Endothelial cell of umbilical vein (primary cell): Measurements from ENCODE around the gene SMIM14. TPM values are rescaled to one million over a fixed set of nuclear protein-coding genes. Genes with fewer than 3 reads are reported as not detected.

Experiments
- BruUV-seq: library from RNA; stranded (reverse); fragments of 400-500 nt; replicated peaks from 2 replicates; lab custom pipeline; 2021; lab: Mats Ljungman, UMichigan
- CTCF ChIA-PET: fragments of 300-600, 350-600 bp; sonication (Branson Sonifier 250); formaldehyde crosslinking; loops from one replicate; lab custom pipeline; 2021; ENCODE audit warnings: antibody characterized with exemption, inconsistent platforms; lab: Charles Lee
- POLR2A ChIA-PET: fragments of 300-600, 350-600 bp; sonication (Branson Sonifier 250); formaldehyde crosslinking; loops from one replicate; lab custom pipeline; 2021; ENCODE audit warnings: antibody characterized with exemption, inconsistent platforms; lab: Charles Lee
- DNase-seq: peaks from one replicate; pipeline ENCODE4 v3.0.0-alpha.2; 2011; ENCODE audit warnings: low read depth, low spot score
- FAIRE-seq: peaks from 2 replicates; lab custom pipeline; 2011; peaks lifted over from hg19 to GRCh38; lab: Jason Lieb, UNC
- H2AFZ ChIP-seq: 2 replicates; pipeline ENCODE4 v1.6.0; 2012; ENCODE audit warnings: low read depth, low read length, control low read depth, inconsistent platforms
- H3K27ac ChIP-seq: 2 replicates; pipeline ENCODE4 v1.5.1; 2011; ENCODE audit warnings: low read depth, mild to moderate bottlenecking, control low read depth, low read length, moderate library complexity; ENCODE audit not compliant: insufficient read depth
- H3K27me3 ChIP-seq, 2 experiments: 2 replicates each; pipeline versions ENCODE4 v1.6.0 to v1.6.1; 2011; ENCODE audit warnings: low read length in 2 of 2, mixed read lengths in 1 of 2; ENCODE audit not compliant: control insufficient read depth in 2 of 2, insufficient read depth in 2 of 2
- H3K36me3 ChIP-seq, 2 experiments: 2 replicates in 1 of 2; 3 replicates in 1 of 2; pipeline ENCODE4 v1.5.1; 2011; ENCODE audit warnings: low read length in 2 of 2, mild to moderate bottlenecking in 1 of 2, moderate library complexity in 1 of 2; ENCODE audit not compliant: control insufficient read depth in 2 of 2, insufficient read depth in 2 of 2; ENCODE audit errors: extremely low read depth in 1 of 2
- H3K4me1 ChIP-seq: 3 replicates; pipeline ENCODE4 v1.5.1; 2011; ENCODE audit warnings: mild to moderate bottlenecking, low read length; ENCODE audit not compliant: control insufficient read depth, insufficient read depth; ENCODE audit errors: extremely low read depth
- H3K4me2 ChIP-seq: 2 replicates; pipeline ENCODE4 v1.6.1; 2011; ENCODE audit warnings: low read length, control low read depth, mixed read lengths; ENCODE audit not compliant: insufficient read depth
- H3K4me3 ChIP-seq, 3 experiments: fragments of 200-600 bp in 1 of 3; sonication (generic), shearing (Covaris generic) in 1 of 3; replicated peaks in 1 of 3; 2 replicates each; pipeline ENCODE4 v1.5.1; 2011 to 2016; ENCODE audit warnings: control low read depth in 3 of 3, low read length in 3 of 3, mild to moderate bottlenecking in 2 of 3, inconsistent platforms in 1 of 3, low read depth in 1 of 3, moderate library complexity in 1 of 3; ENCODE audit not compliant: insufficient read depth in 1 of 3
- H3K79me2 ChIP-seq: 2 replicates; pipeline ENCODE4 v1.6.0; 2012; ENCODE audit warnings: low read length, inconsistent platforms; ENCODE audit not compliant: control insufficient read depth, insufficient read depth
- H3K9ac ChIP-seq: replicated peaks from 2 replicates; pipeline ENCODE3; 2011; ENCODE audit warnings: low read length, control low read depth; ENCODE audit not compliant: insufficient read depth; ENCODE audit errors: extremely low read depth
- H3K9me1 ChIP-seq: replicated peaks from 3 replicates; pipeline ENCODE4 v1.6.0; 2011; ENCODE audit warnings: mild to moderate bottlenecking, low read length; ENCODE audit not compliant: control insufficient read depth, insufficient read depth; ENCODE audit errors: extremely low read depth
- H3K9me3 ChIP-seq: replicated peaks from 2 replicates; pipeline ENCODE4 v1.5.1; 2012; ENCODE audit warnings: low read length, inconsistent platforms; ENCODE audit not compliant: control insufficient read depth, insufficient read depth
- H4K20me1 ChIP-seq: replicated peaks from 2 replicates; pipeline ENCODE3; 2011; ENCODE audit warnings: mild to moderate bottlenecking, low read length; ENCODE audit not compliant: control insufficient read depth, insufficient read depth; ENCODE audit errors: extremely low read depth
- CTCF ChIP-seq, 2 donors: IDR thresholded peaks; 1 replicate in 1 of 2; 2 replicates in 1 of 2; pipeline ENCODE4 v1.5.1; 2011; ENCODE audit warnings: low read length in 2 of 2, mild to moderate bottlenecking in 2 of 2, moderate library complexity in 2 of 2, control low read depth in 1 of 2, inconsistent platforms in 1 of 2, low read depth in 1 of 2; ENCODE audit not compliant: insufficient read depth in 1 of 2; ENCODE audit errors: extremely low read depth in 1 of 2
- EZH2 ChIP-seq: IDR thresholded peaks from 2 replicates; pipeline ENCODE4 v1.6.1; 2012; ENCODE audit warnings: borderline replicate concordance, low read depth, mild to moderate bottlenecking, moderate library complexity, low read length, inconsistent platforms; ENCODE audit not compliant: severe bottlenecking
- FOS ChIP-seq: IDR thresholded peaks from 2 replicates; pipeline ENCODE4 v1.6.1; 2011; ENCODE audit warnings: mild to moderate bottlenecking, low read length, moderate library complexity, borderline replicate concordance; ENCODE audit not compliant: insufficient read depth
- GATA2 ChIP-seq: IDR thresholded peaks from 2 replicates; pipeline ENCODE4 v1.7.0; 2011; ENCODE audit warnings: low read depth, mild to moderate bottlenecking, moderate library complexity, mixed read lengths, low read length; ENCODE audit not compliant: insufficient read length, insufficient read depth
- JUN ChIP-seq: IDR thresholded peaks from 2 replicates; pipeline ENCODE4 v1.6.1; 2011; ENCODE audit warnings: borderline replicate concordance, low read depth; ENCODE audit not compliant: insufficient read length, insufficient read depth
- MAX ChIP-seq: IDR thresholded peaks from 2 replicates; pipeline ENCODE4 v1.6.1; 2011; ENCODE audit not compliant: insufficient read depth, insufficient read length
- MYC ChIP-seq: IDR thresholded peaks from one replicate; pipeline ENCODE4 v1.6.1; 2011; ENCODE audit warnings: mild to moderate bottlenecking, low read depth, low read length
- POLR2A ChIP-seq: IDR thresholded peaks from 2 replicates; pipeline ENCODE4 v1.6.1; 2012; ENCODE audit warnings: low read depth, mild to moderate bottlenecking, control low read depth, low read length
- POLR2AphosphoS5 ChIP-seq: IDR thresholded peaks from 2 replicates; pipeline ENCODE4 v1.6.1; 2012; ENCODE audit warnings: low read depth, mild to moderate bottlenecking, control low read depth, low read length, moderate library complexity; ENCODE audit not compliant: insufficient read depth
- dilution Hi-C: fragments of 300-500 bp; cut with MboI; formaldehyde crosslinking; loops from one replicate; pipeline ENCODE4 v1.15.0; 2019; ENCODE audit warnings: low sequenced_read_pairs; ENCODE audit not compliant: extremely low pct_ligation_motif_present
- intact Hi-C: fragments of 100-400 bp; cut with micrococcal nuclease; formaldehyde crosslinking; loops from one replicate; pipeline ENCODE4 v1.10.0; 2022
- polyA plus RNA-seq, 4 experiments: library from polyadenylated mRNA; depleted of rRNA in 3 of 4; stranded (reverse) in 3 of 4; unstranded in 1 of 4; fragments of >200 nt; gene quantifications; 2 replicates each; pipeline versions ENCODE4 v1.2.1 to v1.2.3, GENCODE V29; 2011 to 2012; ENCODE audit warnings: missing spikeins in 1 of 4
- total RNA-seq: library from RNA; stranded (reverse); gene quantifications from 2 replicates; pipeline ENCODE4 v1.2.3, GENCODE V29; 2021

Gene SMIM14
- total and polyA plus RNA-seq, 2 donors (not counting 3 experiments of a cell fraction or from before 2014, with no cell fraction given), result 12.3 to 15.4 TPM

GRCh38 chr4:39626913-39627312 is 11.8 kb downstream of the SMIM14 start:
- no TSS peak for BruUV-seq
- Histone ChIP-seq H3K9ac (no peak overlapping the region), H2AFZ (no peak overlapping the region), H3K4me1 (peaks cover 11% of the 10 kb centered on the region), H3K9me3 (no peaks in the 10 kb centered on the region), H3K27ac (no peak overlapping the region), H3K27me3 (no peaks in the 10 kb centered on the region), H3K36me3 (no peaks in the 10 kb centered on the region), H3K79me2 (no peaks in the 10 kb centered on the region), H3K4me3 (no peak overlapping the region), H3K4me2 (no peak overlapping the region), H4K20me1 (no peaks in the 10 kb centered on the region), H3K9me1 (no peaks in the 10 kb centered on the region)
- intact Hi-C loops, result no loop called here
- dilution Hi-C loops, result no loop called here
- TF ChIP-seq JUN (no peak), MYC (no peak), MAX (no peak), FOS (no peak), EZH2 (no peak), POLR2A (no peak), CTCF (IDR thresholded peaks at IDR 0.05; ENCODE audit: extremely low read depth in 1 of 2, insufficient read depth in 1 of 2, low read depth in 1 of 2, low read length in 2 of 2) (no peak), GATA2 (no peak), POLR2AphosphoS5 (no peak)
- FAIRE-seq (no peak), DNase-seq (no peak)
- ChIA-PET POLR2A (no interaction called here), CTCF (interaction anchor here (1.9 kb wide), 1 partner anchor 11 kb away, joined by 5 read pairs; the partner anchor contains the start of gene SMIM14)
